HEK293T (cell line): ENCODE measurements around the gene SIAH3.

Experiments
- FOXA1 ChIP-seq: fragments of 450-650 bp; IDR thresholded peaks from 2 replicates; pipeline ENCODE4 v1.6.1; 2016; ENCODE audit warnings: mild to moderate bottlenecking
- SUZ12 ChIP-seq: fragments of 450-650 bp; IDR thresholded peaks from 2 replicates; pipeline ENCODE4 v1.6.1; 2016; ENCODE audit warnings: mild to moderate bottlenecking

- TF ChIP-seq FOXA1, result no peak
- no peak for TF ChIP-seq SUZ12
Measured at GRCh38 chr13:45820106-45820838, 31.3 kb downstream of the SIAH3 start.
